GM18526 (cell line): ENCODE results near the gene ANKRD13B.

Experiments used
- POLR2A ChIP-seq: IDR thresholded peaks from 3 replicates; pipeline ENCODE4 v1.6.1; 2011; ENCODE audit not compliant: insufficient read length; ENCODE audit errors: extremely low read depth

Gene ANKRD13B

GRCh38 chr17:29625037-29625750, 32.3 kb downstream of the ANKRD13B start:
- TF ChIP-seq POLR2A = no peak

DNA sequence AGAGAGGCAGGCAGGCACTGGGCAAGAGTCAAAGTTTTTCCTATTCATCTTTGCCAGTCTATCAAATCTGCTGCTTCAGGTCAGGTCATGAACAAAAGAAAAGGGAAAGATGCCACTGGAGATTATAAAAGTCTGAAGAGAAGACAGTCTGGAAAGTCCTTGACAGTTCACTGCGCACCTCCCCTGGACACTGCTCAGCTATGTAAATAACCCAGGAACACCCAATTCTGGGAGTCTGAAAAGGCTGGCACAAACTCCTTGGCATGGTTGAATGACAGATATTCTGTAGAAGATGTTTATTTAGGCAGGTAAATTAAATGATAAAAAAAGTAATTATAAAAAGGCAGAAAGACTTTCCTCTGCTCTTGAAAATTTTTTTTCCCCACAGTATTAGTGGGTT, 35.0 kb downstream of the ANKRD13B start:
- TF ChIP-seq POLR2A = no peak

- TF ChIP-seq POLR2A = no peak
These were observed 35.7 kb downstream of the ANKRD13B start for GRCh38 chr17:29628644-29629043.

- TF ChIP-seq POLR2A = no peak
These were observed 36.9 kb downstream of the ANKRD13B start for GRCh38 chr17:29629839-29630238.

DNA sequence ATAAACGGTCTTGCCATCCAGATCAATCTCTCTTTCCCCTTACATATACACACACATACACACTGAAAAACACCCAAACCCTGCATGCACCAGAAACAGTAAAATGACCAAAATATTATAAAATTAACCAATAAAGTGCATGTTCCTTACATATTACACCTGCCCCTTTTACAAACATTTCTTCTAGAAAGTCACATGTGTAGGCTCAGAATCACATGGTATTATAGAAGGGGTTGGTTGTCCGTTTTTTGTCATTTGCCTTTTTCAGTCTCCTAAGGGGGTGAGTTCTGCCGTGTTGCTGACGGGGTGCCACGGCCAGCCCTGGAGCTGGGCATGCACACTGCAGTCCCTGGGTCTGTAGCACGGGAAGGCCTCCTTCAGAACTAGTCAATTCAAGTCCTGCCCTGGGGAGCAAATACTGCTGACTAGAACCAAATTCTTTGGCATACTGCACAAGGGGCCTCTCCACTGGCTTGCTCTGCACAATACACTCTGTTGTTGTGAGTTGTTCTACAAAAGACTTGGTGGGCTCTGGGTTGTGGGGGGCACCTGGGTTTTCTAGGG, 37.8 kb downstream of the ANKRD13B start:
- no peak for TF ChIP-seq POLR2A

- TF ChIP-seq POLR2A = no peak
These were observed 41.0 kb downstream of the ANKRD13B start for GRCh38 chr17:29633886-29634285.

DNA sequence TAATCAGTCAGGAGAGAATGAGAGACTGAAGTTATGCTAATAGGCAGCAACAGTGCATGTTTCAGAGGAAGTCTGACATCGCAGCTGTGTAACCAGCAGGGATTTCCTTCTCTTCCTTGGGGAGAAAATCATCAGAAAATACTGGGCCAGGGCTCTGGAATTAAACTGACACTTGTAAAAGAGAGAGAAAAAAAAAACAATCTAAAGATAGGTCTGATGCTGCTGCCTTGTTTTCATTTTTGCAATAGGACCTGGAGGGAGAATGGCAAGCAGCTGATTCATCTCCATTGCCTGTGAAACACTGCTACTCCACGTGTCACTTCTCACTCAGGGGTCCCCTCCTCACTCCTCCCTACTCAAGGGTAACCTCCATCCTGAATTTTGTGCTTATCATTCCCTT, 47.5 kb downstream of the ANKRD13B start:
- TF ChIP-seq POLR2A = no peak

DNA sequence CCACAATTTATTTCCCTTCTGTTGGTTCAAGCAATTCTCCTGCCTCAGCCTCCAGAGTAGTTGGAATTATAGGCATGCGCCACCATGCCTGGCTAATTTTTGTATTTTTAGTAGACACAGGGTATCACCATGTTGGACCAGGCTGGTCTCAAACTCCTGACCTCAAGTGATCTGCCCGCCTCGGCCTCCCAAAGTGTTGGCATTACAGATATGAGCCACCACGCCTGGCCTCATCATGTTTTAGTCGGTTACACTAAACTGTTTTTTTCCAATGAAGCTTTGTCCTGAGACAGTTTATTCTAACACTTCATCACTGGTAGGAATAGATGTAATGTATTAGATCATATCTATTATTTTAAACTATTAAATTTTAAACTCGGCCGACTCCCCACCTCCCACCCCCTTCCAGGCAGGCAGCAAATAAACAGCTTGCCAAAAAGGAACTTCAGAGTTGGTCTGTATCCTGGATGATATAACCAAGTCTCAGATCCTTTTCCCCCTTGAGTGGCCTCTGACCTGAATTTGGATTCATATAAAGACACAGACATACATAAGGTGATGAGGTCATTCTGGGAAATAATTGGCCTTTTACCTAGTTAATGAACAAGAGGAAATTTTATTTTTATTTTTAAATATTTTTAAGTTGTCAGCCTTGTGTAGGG, 48.2 kb downstream of the ANKRD13B start:
- no peak for TF ChIP-seq POLR2A

GRCh38 chr17:29642171-29642611, 49.3 kb downstream of the ANKRD13B start:
- no peak for TF ChIP-seq POLR2A

DNA sequence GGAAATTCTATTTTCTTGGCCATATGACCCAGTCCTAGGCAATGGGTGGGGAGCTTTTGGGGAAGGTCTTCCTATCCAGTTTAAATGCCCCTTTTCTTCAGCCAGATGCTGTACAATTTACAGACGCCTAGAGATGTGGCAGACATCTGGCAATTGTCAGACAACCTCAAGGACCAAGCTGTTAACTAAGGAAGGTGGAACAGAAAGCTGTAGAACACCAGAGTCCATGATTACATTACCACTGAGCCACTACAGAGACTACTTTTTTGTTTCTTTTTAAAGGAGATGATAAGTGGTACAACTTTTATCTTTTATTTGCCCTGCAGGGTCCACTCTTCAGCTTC, 50.9 kb downstream of the ANKRD13B start:
- no peak for TF ChIP-seq POLR2A

DNA sequence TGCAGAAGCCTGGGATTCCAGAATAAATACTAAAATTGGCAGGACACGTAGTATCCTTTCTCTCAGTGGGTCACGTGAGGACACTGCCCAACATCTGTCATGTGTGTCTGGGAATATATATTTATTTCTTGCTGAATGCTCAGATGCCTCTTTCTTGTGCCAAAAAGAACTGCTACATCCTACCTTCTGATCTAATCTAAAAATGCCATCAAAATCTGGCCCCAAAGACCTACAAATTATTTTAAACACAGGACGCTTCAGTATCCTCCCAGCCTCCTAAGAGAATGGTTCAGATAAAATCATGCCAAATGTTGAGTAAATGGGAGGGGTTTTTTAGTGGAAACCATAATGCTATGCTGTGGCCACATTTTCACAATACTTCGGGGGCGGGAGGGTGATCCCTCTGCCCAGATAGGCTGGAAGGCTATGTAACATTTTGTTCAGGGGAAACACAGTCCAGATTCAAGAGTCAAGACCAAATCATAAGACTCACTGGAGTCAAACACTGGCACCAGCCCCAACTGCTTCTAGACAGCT, 52.7 kb downstream of the ANKRD13B start:
- no peak for TF ChIP-seq POLR2A

GRCh38 chr17:29648005-29648404, 55.1 kb downstream of the ANKRD13B start:
- no peak for TF ChIP-seq POLR2A

DNA sequence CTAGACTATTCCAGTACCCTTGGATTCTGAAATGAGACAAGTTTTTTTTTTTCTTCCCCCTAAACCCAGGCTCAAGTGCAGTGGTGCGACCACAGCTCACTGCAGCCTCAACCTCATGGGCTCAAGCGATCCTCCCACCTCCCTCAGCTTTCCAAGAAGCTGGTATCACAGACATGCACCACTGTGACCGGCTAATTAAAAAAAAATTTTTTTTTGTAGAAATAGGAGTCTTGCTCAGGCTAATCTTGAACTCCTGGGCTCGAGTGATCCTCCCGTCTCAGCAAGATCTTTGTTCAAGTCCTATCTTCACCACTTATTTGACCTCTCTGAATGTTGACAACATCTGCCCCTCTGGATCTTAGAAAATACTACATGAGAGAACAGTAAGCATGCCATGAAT, 56.4 kb downstream of the ANKRD13B start:
- no peak for TF ChIP-seq POLR2A

DNA sequence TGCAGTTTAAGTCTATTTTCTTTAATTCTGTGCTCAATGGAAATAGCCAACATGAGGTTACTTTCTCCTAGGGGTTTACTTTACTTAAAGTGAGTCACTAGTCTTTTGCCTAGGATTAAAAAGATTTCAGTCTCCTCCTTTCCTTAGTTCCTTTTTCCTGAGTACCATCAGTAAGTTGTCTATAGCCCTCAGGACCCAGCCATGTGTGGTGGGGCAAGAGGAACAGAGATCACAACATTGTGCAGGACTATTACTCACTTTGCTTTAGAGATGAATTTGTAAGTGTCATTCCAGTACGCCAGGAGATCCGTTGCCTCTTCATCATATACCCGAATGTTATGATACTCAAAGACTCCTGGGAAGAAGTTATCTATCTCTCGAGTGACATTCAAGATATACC, 57.5 kb downstream of the ANKRD13B start:
- TF ChIP-seq POLR2A = no peak

- TF ChIP-seq POLR2A = no peak
These were observed 60.0 kb downstream of the ANKRD13B start for GRCh38 chr17:29652976-29653375.

GRCh38 chr17:29653995-29654714, 61.2 kb downstream of the ANKRD13B start:
- TF ChIP-seq POLR2A = no peak
